HFFc6 (cell line): ENCODE measurements around the gene TEX14. TPM values are rescaled to one million over a fixed set of nuclear protein-coding genes. Genes with fewer than 3 reads are reported as not detected.

Source experiments
- DNase-seq: peaks from one replicate; pipeline ENCODE4 v3.0.0-alpha.2; 2018
- H3K27ac Mint-ChIP-seq: 2 replicates; pipeline ENCODE4 v1.8.0; 2020; ENCODE audit warnings: mild to moderate bottlenecking, mixed read lengths
- H3K27me3 Mint-ChIP-seq: 2 replicates; pipeline ENCODE4 v1.8.0; 2021; ENCODE audit warnings: mild to moderate bottlenecking, moderate library complexity, mixed read lengths; ENCODE audit not compliant: insufficient read depth
- H3K36me3 Mint-ChIP-seq: 2 replicates; pipeline ENCODE4 v1.8.0; 2021; ENCODE audit warnings: low read depth, mixed read lengths
- H3K4me1 Mint-ChIP-seq: 2 replicates; pipeline ENCODE4 v1.8.0; 2020; ENCODE audit warnings: low read depth, mixed read lengths
- H3K4me3 Mint-ChIP-seq: 2 replicates; pipeline ENCODE4 v1.8.0; 2020; ENCODE audit warnings: mild to moderate bottlenecking, moderate library complexity, mixed read lengths
- H3K9me3 Mint-ChIP-seq: 2 replicates; pipeline ENCODE4 v1.8.0; 2020; ENCODE audit warnings: mild to moderate bottlenecking, mixed read lengths
- CTCF ChIP-seq: fragments of 200-600 bp; sonication (generic); IDR thresholded peaks from 2 replicates; pipeline ENCODE4 v1.5.0; 2021; ENCODE audit warnings: antibody characterized with exemption, mild to moderate bottlenecking
- total RNA-seq, 6 experiments: library from RNA; stranded (reverse); fragmentation: NEBNext Ultra II Directional; extraction: Animal tissue kit (Norgen Biotek cat#: 25700); gene quantifications; 2 replicates in 1 of 6; 3 replicates in 5 of 6; pipeline ENCODE4 v1.2.3, GENCODE V29; 2021

TEX14 gene
- total RNA-seq, 6 experiments from 2014 or later: 0.20 TPM; not detected in 5

- Mint-ChIP-seq H3K4me1 (peaks cover 16% of the 10 kb centered on the region), H3K27ac (no peak overlapping the region), H3K27me3 (peaks cover 2% of the 10 kb centered on the region; the same call in 1 of the 2 replicates), H3K9me3 (no peaks in the 10 kb centered on the region), H3K4me3 (no peak overlapping the region), H3K36me3 (peaks cover 22% of the 10 kb centered on the region)
- no peak for DNase-seq
- no peak for TF ChIP-seq CTCF
Measured at GRCh38 chr17:58510075-58510474, 181.8 kb downstream of the TEX14 start.

- Mint-ChIP-seq H3K36me3 (peaks cover 26% of the 10 kb centered on the region), H3K4me1 (peaks cover 8% of the 10 kb centered on the region), H3K27ac (no peak overlapping the region), H3K4me3 (no peak overlapping the region), H3K27me3 (peaks cover 2% of the 10 kb centered on the region; the same call in 1 of the 2 replicates), H3K9me3 (no peaks in the 10 kb centered on the region)
- TF ChIP-seq CTCF: no peak
- DNase-seq: no peak
Measured at GRCh38 chr17:58508341-58509067, 183.3 kb downstream of the TEX14 start.

- Mint-ChIP-seq H3K27ac (no peak overlapping the region), H3K36me3 (peaks cover 26% of the 10 kb centered on the region), H3K4me3 (no peak overlapping the region), H3K4me1 (no peaks in the 10 kb centered on the region), H3K27me3 (peaks cover 2% of the 10 kb centered on the region; the same call in 1 of the 2 replicates), H3K9me3 (no peaks in the 10 kb centered on the region)
- DNase-seq: no peak
- TF ChIP-seq CTCF: no peak
Measured at GRCh38 chr17:58507123-58507634, 184.7 kb downstream of the TEX14 start.

Other genes with a start within 250 kb of the TEX14 start
- not detected for gene HSF5, start 203.6 kb downstream of the TEX14 start, total RNA-seq
- gene MTMR4, start 177.4 kb downstream of the TEX14 start, total RNA-seq: 10 to 100 TPM; 25.3 to 32.2 (median 28.2) TPM
- 10 to 100 TPM; 20.8 to 27.4 (median 24.8) TPM for gene RAD51C, start 557 bp upstream of the TEX14 start, total RNA-seq
- gene PPM1E, start 63.8 kb upstream of the TEX14 start, total RNA-seq: not detected